ENCODE measurements around the gene HAO2.

- TF ChIP-seq CTCF (conservative IDR thresholded peaks at IDR 0.05; ENCODE audit: low read length) (no peak), EZH2phosphoT487 (IDR thresholded peaks at IDR 0.05; ENCODE audit: borderline replicate concordance, low read depth, low read length) (no peak)
These were observed 31.7 kb upstream of the HAO2 start for GRCh38 chr1:119336848-119337247.
